ENCODE measurements around the gene EDA.

DNA sequence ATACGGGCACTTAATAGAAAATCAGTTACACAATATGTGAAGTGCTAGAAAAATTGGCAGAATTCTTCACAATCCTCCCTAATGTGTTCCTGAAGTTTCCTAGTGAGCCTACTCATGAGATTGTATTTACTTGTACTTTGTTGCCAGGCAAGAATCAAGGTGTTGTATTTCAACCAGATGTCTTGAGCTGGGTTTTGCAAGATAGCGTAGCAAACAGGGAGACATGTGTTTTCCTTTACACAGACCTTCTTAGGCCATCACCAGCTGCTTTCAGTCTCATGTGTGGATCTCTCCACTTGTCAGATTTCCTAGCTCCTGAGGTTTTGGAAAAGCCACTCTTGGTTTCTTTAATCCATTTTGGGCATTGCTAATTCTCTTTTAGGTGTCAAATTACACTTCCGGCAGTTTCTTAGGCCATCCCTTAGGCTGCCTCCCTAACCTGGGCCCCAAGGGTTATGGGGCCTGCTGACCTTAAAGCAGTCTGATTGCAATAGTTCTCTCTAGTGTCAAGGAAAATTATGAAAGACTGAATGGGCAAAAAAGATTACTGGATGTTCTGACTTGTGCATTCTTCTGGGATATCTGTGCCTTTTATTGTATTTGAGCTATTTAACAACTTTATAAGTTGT is 12.2 kb upstream of the EDA start:
- TF ChIP-seq, protein P1, sequence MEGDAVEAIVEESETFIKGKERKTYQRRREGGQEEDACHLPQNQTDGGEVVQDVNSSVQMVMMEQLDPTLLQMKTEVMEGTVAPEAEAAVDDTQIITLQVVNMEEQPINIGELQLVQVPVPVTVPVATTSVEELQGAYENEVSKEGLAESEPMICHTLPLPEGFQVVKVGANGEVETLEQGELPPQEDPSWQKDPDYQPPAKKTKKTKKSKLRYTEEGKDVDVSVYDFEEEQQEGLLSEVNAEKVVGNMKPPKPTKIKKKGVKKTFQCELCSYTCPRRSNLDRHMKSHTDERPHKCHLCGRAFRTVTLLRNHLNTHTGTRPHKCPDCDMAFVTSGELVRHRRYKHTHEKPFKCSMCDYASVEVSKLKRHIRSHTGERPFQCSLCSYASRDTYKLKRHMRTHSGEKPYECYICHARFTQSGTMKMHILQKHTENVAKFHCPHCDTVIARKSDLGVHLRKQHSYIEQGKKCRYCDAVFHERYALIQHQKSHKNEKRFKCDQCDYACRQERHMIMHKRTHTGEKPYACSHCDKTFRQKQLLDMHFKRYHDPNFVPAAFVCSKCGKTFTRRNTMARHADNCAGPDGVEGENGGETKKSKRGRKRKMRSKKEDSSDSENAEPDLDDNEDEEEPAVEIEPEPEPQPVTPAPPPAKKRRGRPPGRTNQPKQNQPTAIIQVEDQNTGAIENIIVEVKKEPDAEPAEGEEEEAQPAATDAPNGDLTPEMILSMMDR (conservative IDR thresholded peaks at IDR 0.05 in 1 of 2, IDR thresholded peaks at IDR 0.05 in 1 of 2; ENCODE audit: extremely low read depth in 1 of 2, insufficient read depth in 1 of 2, low read depth in 1 of 2, low read length in 2 of 2) = no peak
- no peak for TF ChIP-seq EZH2 (IDR thresholded peaks at IDR 0.05; ENCODE audit: borderline replicate concordance, low read length)

All from mammary epithelial cell (primary cell).